K562 (cell line): ENCODE measurements around the gene ITGAD. TPM values are rescaled to one million over a fixed set of nuclear protein-coding genes. Genes with fewer than 3 reads are reported as not detected.
A peak's percentile ranks its signal among the peaks of the same experiment; 100 is the strongest.
"Not testable (repeated sequence)": the region's sequence is repeated elsewhere in the genome, so short reads cannot be mapped to it uniquely, and the experiment has no call there.

ENCODE experiments used
- ATAC-seq: fragments of 200-7000 bp; cut with Tn5 transposase; 3 replicates; pipeline ENCODE4 v1.9.1; 2020; ENCODE audit warnings: moderate library complexity
- BruUV-seq: library from RNA; stranded (reverse); fragments of 400-500 nt; replicated peaks from 2 replicates; lab custom pipeline; 2021; lab: Mats Ljungman, UMichigan
- CTCF ChIA-PET: fragments of 300-600 bp; formaldehyde crosslinking; extraction: SDS; loops from one replicate; lab custom pipeline; 2021; ENCODE audit warnings: low intra/inter-chr PET ratio; lab: Yijun Ruan, JAX
- POLR2A ChIA-PET: fragments of 300-600, 350-650 bp; sonication (Branson Sonifier 250); formaldehyde crosslinking; extraction: SDS; loops from one replicate; lab custom pipeline; 2021; ENCODE audit warnings: antibody characterized with exemption, inconsistent platforms; lab: Yijun Ruan, JAX
- DNase-seq, 4 experiments: peaks; one replicate each; pipeline versions ENCODE4 v3.0.0 to v3.0.0-alpha.2; 2011 to 2018; ENCODE audit warnings: low spot score in 3 of 4, mixed read lengths in 3 of 4; ENCODE audit errors: extremely low read depth in 1 of 4
- FAIRE-seq: peaks from 2 replicates; lab custom pipeline; 2011; peaks lifted over from hg19 to GRCh38; lab: Jason Lieb, UNC
- H2AFZ ChIP-seq: 2 replicates; pipeline ENCODE4 v1.6.0; 2011; ENCODE audit warnings: low read depth, low read length, control low read depth, inconsistent platforms
- H3K27ac ChIP-seq: fragments of 200-600 bp; 3 replicates; pipeline ENCODE4 v1.8.0; 2011; ENCODE audit warnings: low read depth, mild to moderate bottlenecking, control low read depth, inconsistent platforms, low read length, moderate library complexity, mixed read lengths; ENCODE audit errors: extremely low read depth
- H3K27me3 ChIP-seq, 2 experiments: fragments of 300-600 bp in 1 of 2; 2 replicates in 1 of 2; 3 replicates in 1 of 2; pipeline versions ENCODE4 v1.6.0 to v1.8.0; 2011; ENCODE audit warnings: inconsistent platforms in 2 of 2, low read length in 2 of 2, mild to moderate bottlenecking in 1 of 2, mixed read lengths in 1 of 2, moderate library complexity in 1 of 2; ENCODE audit not compliant: control insufficient read depth in 2 of 2, insufficient read depth in 2 of 2
- H3K36me3 ChIP-seq: fragments of 300-600 bp; 3 replicates; pipeline ENCODE4 v1.8.0; 2011; ENCODE audit warnings: mild to moderate bottlenecking, low read length, inconsistent platforms; ENCODE audit not compliant: control insufficient read depth, insufficient read depth
- H3K4me1 ChIP-seq, 2 experiments: fragments of 200-600 bp in 1 of 2; replicated peaks in 1 of 2; 2 replicates in 1 of 2; 3 replicates in 1 of 2; pipeline versions ENCODE4 v1.5.1 to v1.8.0; 2011; ENCODE audit warnings: inconsistent platforms in 2 of 2, low read length in 2 of 2, mild to moderate bottlenecking in 1 of 2, mixed read lengths in 1 of 2, moderate library complexity in 1 of 2; ENCODE audit not compliant: control insufficient read depth in 2 of 2, insufficient read depth in 2 of 2
- H3K4me2 ChIP-seq: 2 replicates; pipeline ENCODE4 v1.6.1; 2011; ENCODE audit warnings: low read length, control low read depth, inconsistent platforms, mixed read lengths; ENCODE audit not compliant: insufficient read depth
- H3K4me3 ChIP-seq: fragments of 200-600 bp; sonication (generic), shearing (Covaris generic); 2 replicates; pipeline ENCODE4 v1.5.1; 2016; ENCODE audit warnings: control low read depth, inconsistent platforms
- H3K79me2 ChIP-seq: fragments of 200-600 bp; 3 replicates; pipeline ENCODE4 v1.8.0; 2011; ENCODE audit warnings: low read length, inconsistent platforms; ENCODE audit not compliant: control insufficient read depth, insufficient read depth
- H3K9ac ChIP-seq, 2 experiments: 2 replicates each; pipeline versions ENCODE4 v1.6.0 to v1.6.1; 2011; ENCODE audit warnings: low read depth in 2 of 2, low read length in 2 of 2, control low read depth in 1 of 2, inconsistent platforms in 1 of 2, mild to moderate bottlenecking in 1 of 2, mixed read lengths in 1 of 2; ENCODE audit not compliant: insufficient read depth in 1 of 2
- H3K9me1 ChIP-seq: one replicate; pipeline ENCODE4 v1.6.0; 2011; ENCODE audit warnings: inconsistent platforms, mild to moderate bottlenecking, low read length, moderate library complexity; ENCODE audit not compliant: control insufficient read depth, insufficient read depth
- H3K9me3 ChIP-seq: replicated peaks from 2 replicates; pipeline ENCODE4 v1.5.1; 2011; ENCODE audit warnings: low read depth, low read length, inconsistent platforms; ENCODE audit not compliant: control insufficient read depth, insufficient read depth
- H4K20me1 ChIP-seq: replicated peaks from 2 replicates; pipeline ENCODE4 v1.6.1; 2011; ENCODE audit warnings: low read length, inconsistent platforms, mixed read lengths; ENCODE audit not compliant: control insufficient read depth, insufficient read depth
- CBX3 ChIP-seq, 2 experiments: IDR thresholded peaks; 1 replicate in 1 of 2; 2 replicates in 1 of 2; pipeline ENCODE4 v1.6.1; 2012; ENCODE audit warnings: inconsistent platforms in 2 of 2, low read length in 2 of 2, borderline replicate concordance in 1 of 2, control low read depth in 1 of 2
- E2F4 ChIP-seq: sonication (generic); formaldehyde crosslinking; IDR thresholded peaks from 2 replicates; pipeline ENCODE4 v1.8.0; 2022; ENCODE audit warnings: mild to moderate bottlenecking, low read depth, missing genetic modification reagents
- KDM1A ChIP-seq, 2 experiments: fragments of 450-650 bp; IDR thresholded peaks; 2 replicates each; pipeline ENCODE4 v1.6.1; 2016; ENCODE audit warnings: mild to moderate bottlenecking in 2 of 2
- TBL1XR1 ChIP-seq, 2 experiments: IDR thresholded peaks; 2 replicates each; pipeline ENCODE4 v1.6.1; 2012; ENCODE audit warnings: improper control_type of control experiment in 2 of 2, low read length in 2 of 2, mild to moderate bottlenecking in 1 of 2
- ZBTB12 ChIP-seq: fragments of 250-450 bp; sonication (Bioruptor Pico); IDR thresholded peaks from 2 replicates; pipeline ENCODE4 v1.4.0; 2020
- ZBTB5 ChIP-seq: fragments of 450-650 bp; IDR thresholded peaks from 2 replicates; pipeline ENCODE4 v1.6.1; 2017; ENCODE audit warnings: antibody characterized with exemption
- ZNF263 ChIP-seq: sonication (generic); formaldehyde crosslinking; IDR thresholded peaks from 2 replicates; pipeline ENCODE4 v1.8.0; 2022; ENCODE audit warnings: mild to moderate bottlenecking, missing genetic modification reagents, borderline replicate concordance
- ZNF3 ChIP-seq: fragments of 250-450 bp; sonication (Bioruptor Pico); IDR thresholded peaks from 2 replicates; pipeline ENCODE4 v1.5.0; 2021; ENCODE audit warnings: mild to moderate bottlenecking, moderate library complexity
- ZNF384 ChIP-seq: IDR thresholded peaks from 2 replicates; pipeline ENCODE4 v1.6.1; 2012; ENCODE audit warnings: low read depth, low read length, improper control_type of control experiment
- ZNF696 ChIP-seq: fragments of 250-450 bp; sonication (Bioruptor Pico); conservative IDR thresholded peaks from 2 replicates; pipeline ENCODE4 v1.4.0; 2020; ENCODE audit warnings: mild to moderate bottlenecking, moderate library complexity
- WGBS: fragments of 100-300 bp; shearing (Covaris generic); methylation state at CpG from one replicate; pipeline ENCODE4 v1.1.6; 2016; ENCODE audit warnings: low coverage, mixed read lengths; ENCODE audit not compliant: insufficient coverage; ENCODE audit errors: missing lambda C conversion rate; 5-methylcytosine and 5-hydroxymethylcytosine counted together
- in situ Hi-C: fragments of 300-500 bp; cut with MboI; formaldehyde crosslinking; loops from 4 replicates; pipeline ENCODE4 v1.15.0; 2018; ENCODE audit warnings: inconsistent platforms, mixed read lengths
- intact Hi-C: fragments of 100-400 bp; cut with micrococcal nuclease; formaldehyde crosslinking; loops from 2 replicates; pipeline ENCODE4 v1.14.2; 2022
- polyA plus RNA-seq, 8 experiments: library from polyadenylated mRNA; depleted of rRNA in 4 of 8; stranded (reverse) in 5 of 8; unstranded in 3 of 8; fragments of >200 nt; fragmentation: Nextera tagmentation in 2 of 8; fragmentation: Illumina TruSeq in 1 of 8; extraction: Ambion mirVana in 2 of 8; extraction: Trizol in 1 of 8; gene quantifications; 2 replicates each; pipeline versions ENCODE4 v1.2.1 to v1.2.3, GENCODE V29; 2011 to 2014; ENCODE audit warnings: inconsistent platforms in 1 of 8, missing spikeins in 1 of 8
- total RNA-seq, 7 experiments: library from RNA; depleted of rRNA in 6 of 7; stranded (reverse); fragments of >200 nt in 6 of 7; fragmentation: Illumina TruSeq in 2 of 7; extraction: Trizol in 2 of 7; gene quantifications; 2 replicates each; pipeline versions ENCODE4 v1.2.1 to v1.2.3, GENCODE V29; 2011 to 2021; ENCODE audit warnings: low replicate concordance in 1 of 7

ITGAD gene
- total and polyA plus RNA-seq, 9 of the 15 experiments (the other 6 are each of a cell fraction or from before 2014, with no cell fraction given), result not detected

GRCh38 chr16:31439023-31439422, 45.9 kb downstream of the ITGAD start:
- CTCF ChIA-PET, result interaction anchor here (1.0 kb wide), 1 partner anchor 48 kb away, joined by 3 read pairs; no protein-coding TSS in a partner anchor

GRCh38 chr16:31439519-31439918, 46.4 kb downstream of the ITGAD start:
- no peak for DNase-seq
- peak; percentile 35 for FAIRE-seq
- Histone ChIP-seq H3K4me3 (no peak overlapping the region), H3K79me2 (no peaks in the 10 kb centered on the region), H3K9me3 (no peaks in the 10 kb centered on the region), H2AFZ (no peak overlapping the region), H3K36me3 (no peaks in the 10 kb centered on the region), H3K4me1 (peaks cover 3 to 26% of the 10 kb centered on the region in 2 experiments; a peak in 2 of 5 replicates), H4K20me1 (no peaks in the 10 kb centered on the region), H3K27me3 (no peaks in the 10 kb centered on the region; a peak in 1 of 5 replicates), H3K9me1 (no peaks in the 10 kb centered on the region), H3K27ac (no peak overlapping the region), H3K9ac (no peak overlapping the region), H3K4me2 (no peak overlapping the region)
- BruUV-seq, result no TSS peak
- CTCF ChIA-PET, result no interaction called here
- 39% methylated on average over 3 of the region's 3 CpGs for WGBS
- POLR2A ChIA-PET, result no interaction called here
- in situ Hi-C loops, result loop anchor here (25.0 kb wide), 1 partner anchor 452 kb away; the partner anchor contains the start of gene HSD3B7
- intact Hi-C loops, result no loop called here
- ATAC-seq, result no peak
- TF ChIP-seq ZNF263 (CRISPR knock-in tag), result no peak
- no peak for TF ChIP-seq ZNF384
- TF ChIP-seq ZBTB5, result no peak
- no peak for TF ChIP-seq ZNF3 (CRISPR knock-in tag)
- TF ChIP-seq ZBTB12, result no peak
- no peak for TF ChIP-seq TBL1XR1 (IDR thresholded peaks at IDR 0.05; ENCODE audit: low read length in 2 of 2)
- TF ChIP-seq E2F4, result no peak
- TF ChIP-seq ZNF696 (CRISPR knock-in tag), result no peak
- no peak for TF ChIP-seq CBX3 (IDR thresholded peaks at IDR 0.05; ENCODE audit: borderline replicate concordance in 1 of 2, low read length in 2 of 2)
- no peak for TF ChIP-seq KDM1A (IDR thresholded peaks at IDR 0.05)

More at GRCh38 chr16:31439023-31439422, 45.9 kb downstream of the ITGAD start:
- intact Hi-C loops, H3K9me1 ChIP-seq, H4K20me1 ChIP-seq, ATAC-seq, H2AFZ ChIP-seq, H3K4me2 ChIP-seq, H3K27me3 ChIP-seq, BruUV-seq, H3K4me3 ChIP-seq, H3K79me2 ChIP-seq, H3K36me3 ChIP-seq, H3K9me3 ChIP-seq, DNase-seq, H3K9ac ChIP-seq, H3K27ac ChIP-seq, FAIRE-seq: not testable (repeated sequence)
- in situ Hi-C loops, result loop anchor here (25.0 kb wide), 1 partner anchor 452 kb away; the partner anchor contains the start of gene HSD3B7
- peaks cover 3 to 26% of the 10 kb centered on the region in 2 experiments; a peak in 2 of 5 replicates for H3K4me1 ChIP-seq
- POLR2A ChIA-PET, result interaction anchor here (0.6 kb wide), 1 partner anchor 60 kb away, joined by 4 read pairs; no protein-coding TSS in a partner anchor
- 0% methylated on average over 3 of the region's 4 CpGs for WGBS
